ENCODE measurements around the gene PSAP. TPM values are rescaled to one million over a fixed set of nuclear protein-coding genes. Genes with fewer than 3 reads are reported as not detected.
A peak's percentile ranks its signal among the peaks of the same experiment; 100 is the strongest.

The PSAP gene
- total RNA-seq, 1 experiment from 2014 or later: 336 TPM

DNA sequence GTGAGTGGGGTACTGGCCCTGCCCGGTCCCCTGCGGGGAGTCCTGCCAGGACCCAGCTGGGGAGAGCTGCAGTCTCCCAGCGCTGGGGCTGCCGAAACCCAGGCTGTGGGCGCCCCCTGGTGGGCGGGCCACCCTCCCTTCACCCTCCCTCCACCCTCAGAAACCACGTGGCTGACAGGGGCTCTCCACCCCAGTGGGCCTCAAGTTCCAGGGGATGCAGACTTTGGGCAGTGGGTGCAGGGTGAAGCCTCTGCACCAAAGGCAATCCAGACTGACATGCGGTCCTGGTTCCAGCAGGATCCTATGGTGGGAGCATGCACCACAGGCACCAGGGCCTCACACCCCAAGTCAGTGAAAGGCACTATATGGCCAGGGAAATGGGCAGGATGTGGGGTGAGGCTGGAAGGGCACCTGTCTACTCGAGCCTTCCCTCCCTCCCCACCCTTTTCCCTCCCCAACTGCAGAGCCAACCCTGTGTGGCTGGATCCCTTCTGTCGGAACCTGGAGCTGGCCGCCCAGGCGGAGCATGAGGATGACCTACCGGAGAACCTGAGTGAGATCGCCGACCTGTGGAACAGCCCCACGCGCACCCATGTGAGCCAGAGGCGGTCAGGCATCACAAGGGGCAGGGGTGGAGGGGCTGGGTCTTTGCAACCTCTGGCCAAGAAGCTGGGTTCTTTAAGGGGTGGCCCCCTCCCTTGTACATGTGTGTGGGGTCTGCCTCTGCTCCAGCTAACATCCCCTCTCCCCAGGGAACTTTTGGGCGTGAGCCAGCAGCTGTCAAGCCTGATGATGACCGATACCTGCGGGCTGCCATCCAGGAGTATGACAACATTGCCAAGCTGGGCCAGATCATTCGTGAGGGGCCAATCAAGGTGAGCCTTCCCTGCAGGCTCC lies 38.8 kb downstream of the PSAP start:
- H3K4ac ChIP-seq (ENCODE audit: low read depth, low read length): no peak overlapping the region

More for the DNA sequence above, 38.8 kb downstream of the PSAP start:
- no peaks in the 10 kb centered on the region for H3K4me1 ChIP-seq (ENCODE audit: insufficient read depth, low read length)
- no peak overlapping the region for H3K18ac ChIP-seq (ENCODE audit: insufficient read length, low read depth, low read length)
- H4K20me1 ChIP-seq (ENCODE audit: control insufficient read depth, insufficient read depth, insufficient read length): no peaks in the 10 kb centered on the region
- H3K9ac ChIP-seq (ENCODE audit: extremely low read depth, insufficient read length, low read length): no peak overlapping the region
- Mint-ChIP-seq H3K27me3 (ENCODE audit: low read depth) (peaks cover 5% of the 10 kb centered on the region), H3K4me3 (no peak overlapping the region), H3K9me3 (no peaks in the 10 kb centered on the region), H3K4me1 (peaks cover 0 to 2% of the 10 kb centered on the region in 2 experiments; a peak in 1 of 4 replicates), H3K27ac (no peak overlapping the region; a peak in 1 of 7 replicates), H3K36me3 (ENCODE audit: insufficient read depth in 1 of 3, low read depth in 3 of 3) (peaks cover 12 to 28% (median 25%) of the 10 kb centered on the region in 3 experiments; a peak in 6 of 7 replicates)
- no peak overlapping the region for H2BK15ac ChIP-seq (ENCODE audit: low read depth, low read length)
- WGBS (ENCODE audit: extremely low coverage, insufficient read length, low lambda C conversion rate): no CpG with 5 or more reads among the region's 22 CpGs
- H4K91ac ChIP-seq (ENCODE audit: insufficient read length, low read depth, low read length): no peak overlapping the region
- no peak overlapping the region for H2BK20ac ChIP-seq (ENCODE audit: low read depth, low read length, poor library complexity, severe bottlenecking)
- no peak overlapping the region for H4K5ac ChIP-seq (ENCODE audit: insufficient read length, low read depth, low read length)
- no peak overlapping the region for H2BK5ac ChIP-seq (ENCODE audit: insufficient read length, low read length)
- H3K27ac ChIP-seq (ENCODE audit: insufficient read length, low read depth, low read length): no peak overlapping the region
- no peaks in the 10 kb centered on the region for H3K23me2 ChIP-seq (ENCODE audit: insufficient read length, low read depth, low read length, poor library complexity, severe bottlenecking)
- H3K56ac ChIP-seq (ENCODE audit: insufficient read length, low read depth, low read length): no peak overlapping the region
- TF ChIP-seq, protein P1, sequence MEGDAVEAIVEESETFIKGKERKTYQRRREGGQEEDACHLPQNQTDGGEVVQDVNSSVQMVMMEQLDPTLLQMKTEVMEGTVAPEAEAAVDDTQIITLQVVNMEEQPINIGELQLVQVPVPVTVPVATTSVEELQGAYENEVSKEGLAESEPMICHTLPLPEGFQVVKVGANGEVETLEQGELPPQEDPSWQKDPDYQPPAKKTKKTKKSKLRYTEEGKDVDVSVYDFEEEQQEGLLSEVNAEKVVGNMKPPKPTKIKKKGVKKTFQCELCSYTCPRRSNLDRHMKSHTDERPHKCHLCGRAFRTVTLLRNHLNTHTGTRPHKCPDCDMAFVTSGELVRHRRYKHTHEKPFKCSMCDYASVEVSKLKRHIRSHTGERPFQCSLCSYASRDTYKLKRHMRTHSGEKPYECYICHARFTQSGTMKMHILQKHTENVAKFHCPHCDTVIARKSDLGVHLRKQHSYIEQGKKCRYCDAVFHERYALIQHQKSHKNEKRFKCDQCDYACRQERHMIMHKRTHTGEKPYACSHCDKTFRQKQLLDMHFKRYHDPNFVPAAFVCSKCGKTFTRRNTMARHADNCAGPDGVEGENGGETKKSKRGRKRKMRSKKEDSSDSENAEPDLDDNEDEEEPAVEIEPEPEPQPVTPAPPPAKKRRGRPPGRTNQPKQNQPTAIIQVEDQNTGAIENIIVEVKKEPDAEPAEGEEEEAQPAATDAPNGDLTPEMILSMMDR (conservative IDR thresholded peaks at IDR 0.05): peak; percentile 83
- no peak overlapping the region for H4K8ac ChIP-seq (replicated peaks; ENCODE audit: insufficient read length, low read depth, low read length)
- peak; percentile 74 for DNase-seq
- no peak overlapping the region for H3K4me2 ChIP-seq (ENCODE audit: insufficient read depth, insufficient read length, low read length)
- H3K23ac ChIP-seq (ENCODE audit: insufficient read length, low read depth, low read length): no peak overlapping the region
- H3K27me3 ChIP-seq (ENCODE audit: insufficient read depth, low read length): no peaks in the 10 kb centered on the region
- no peaks in the 10 kb centered on the region for H3K79me2 ChIP-seq (ENCODE audit: insufficient read depth, low read length)
- no peak overlapping the region for H2BK120ac ChIP-seq (ENCODE audit: low read depth, low read length, poor library complexity, severe bottlenecking)
- H3K79me1 ChIP-seq (ENCODE audit: insufficient read depth, low read depth, low read length, poor library complexity, severe bottlenecking): no peaks in the 10 kb centered on the region
- H2BK12ac ChIP-seq (ENCODE audit: insufficient read length, low read depth, low read length): no peak overlapping the region
- H3K14ac ChIP-seq (ENCODE audit: insufficient read depth, low read length): no peak overlapping the region
- H2AK5ac ChIP-seq (ENCODE audit: insufficient read length, low read length): no peak overlapping the region
- H3T11ph ChIP-seq (ENCODE audit: low read length): no peak overlapping the region
- no peak overlapping the region for H2AFZ ChIP-seq (ENCODE audit: low read length)
- H3K9me3 ChIP-seq (ENCODE audit: control insufficient read depth, low read depth, low read length): no peaks in the 10 kb centered on the region

Measured in H9 (cell line).